GM19324 (cell line): ENCODE data around the gene SEMA6A.

Experiments
- ATAC-seq: cut with Tn5 transposase; IDR thresholded peaks from one replicate; pipeline ENCODE4 v1.9.1; 2021; ENCODE audit warnings: mild to moderate bottlenecking, moderate library complexity; ENCODE audit not compliant: unreplicated experiment, low FRiP score

The SEMA6A gene

GRCh38 chr5:116578676-116579075, 4.1 kb upstream of the SEMA6A start:
- ATAC-seq: no peak

GRCh38 chr5:116577064-116577788, 2.6 kb upstream of the SEMA6A start:
- peak; percentile 45 for ATAC-seq

DNA sequence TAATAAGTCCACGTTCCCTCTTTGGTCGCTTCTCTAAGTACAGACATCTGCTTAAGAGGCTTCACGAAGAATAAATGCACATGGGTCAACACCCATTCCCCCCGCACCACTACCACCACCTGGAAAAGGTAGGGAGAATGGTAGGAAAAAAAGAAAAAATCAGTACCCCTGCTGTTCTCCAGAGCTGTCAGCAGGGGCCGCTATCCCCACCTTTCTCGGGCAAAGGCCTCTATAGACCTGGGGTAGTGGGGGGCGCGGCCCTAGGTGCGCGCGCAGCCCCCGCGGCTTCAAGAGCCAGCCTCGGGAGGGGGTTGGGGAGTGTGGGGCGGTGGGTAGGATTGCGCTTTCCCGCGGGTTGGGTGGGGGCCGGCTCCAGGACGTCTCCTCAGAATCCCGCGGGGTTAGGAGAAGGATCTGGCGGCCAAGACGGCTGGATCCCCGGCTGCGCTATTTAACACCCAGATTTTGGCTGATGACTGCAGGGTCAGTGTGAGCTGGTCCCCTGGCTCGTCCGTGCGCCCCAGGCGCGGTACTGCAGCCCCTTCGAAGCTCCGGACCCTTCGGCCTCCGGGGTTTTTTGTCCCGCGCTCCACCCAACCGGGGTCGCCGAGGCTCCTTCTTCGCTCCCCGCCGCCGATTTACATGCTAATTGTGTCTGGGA, 1.6 kb upstream of the SEMA6A start:
- peak; percentile 40 for ATAC-seq

DNA sequence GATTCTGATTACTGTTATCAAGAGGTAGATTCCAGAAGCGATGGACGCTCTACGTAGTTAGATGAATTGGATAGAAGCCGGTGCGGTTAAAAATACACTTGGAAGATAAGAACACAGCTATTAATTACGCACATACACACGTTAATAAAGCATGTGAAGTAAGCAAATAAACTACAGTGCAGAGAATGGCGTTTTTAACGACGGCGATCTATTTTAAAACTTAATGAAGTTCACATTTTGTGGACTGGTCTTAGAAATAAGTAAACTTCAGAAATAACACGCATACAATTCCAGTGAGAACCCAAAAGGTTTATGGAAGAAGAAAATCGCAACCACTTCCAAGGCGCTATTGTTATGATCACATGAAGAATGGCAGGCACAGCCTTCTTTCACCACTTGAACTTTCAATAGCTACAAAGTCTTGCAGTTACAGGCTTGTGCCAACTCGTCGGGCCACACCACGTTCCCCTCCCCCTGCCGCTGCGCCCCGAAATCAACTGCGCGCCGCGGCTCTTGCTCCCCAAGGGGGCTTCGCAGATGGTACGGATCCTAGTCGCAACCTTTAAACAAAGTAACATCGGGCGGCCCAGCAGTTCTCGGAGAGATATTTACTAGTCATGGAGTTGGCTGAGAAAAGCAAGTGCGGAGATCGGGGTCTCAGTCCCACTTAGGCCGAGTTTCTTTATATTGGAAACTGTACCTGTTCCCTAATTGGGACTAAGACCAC, 866 bp upstream of the SEMA6A start:
- peak; percentile 1 for ATAC-seq

- no peak for ATAC-seq
These were observed 789 bp downstream of the SEMA6A start for GRCh38 chr5:116573702-116574366.

GRCh38 chr5:116573279-116573701, 1.3 kb downstream of the SEMA6A start:
- ATAC-seq: no peak

DNA sequence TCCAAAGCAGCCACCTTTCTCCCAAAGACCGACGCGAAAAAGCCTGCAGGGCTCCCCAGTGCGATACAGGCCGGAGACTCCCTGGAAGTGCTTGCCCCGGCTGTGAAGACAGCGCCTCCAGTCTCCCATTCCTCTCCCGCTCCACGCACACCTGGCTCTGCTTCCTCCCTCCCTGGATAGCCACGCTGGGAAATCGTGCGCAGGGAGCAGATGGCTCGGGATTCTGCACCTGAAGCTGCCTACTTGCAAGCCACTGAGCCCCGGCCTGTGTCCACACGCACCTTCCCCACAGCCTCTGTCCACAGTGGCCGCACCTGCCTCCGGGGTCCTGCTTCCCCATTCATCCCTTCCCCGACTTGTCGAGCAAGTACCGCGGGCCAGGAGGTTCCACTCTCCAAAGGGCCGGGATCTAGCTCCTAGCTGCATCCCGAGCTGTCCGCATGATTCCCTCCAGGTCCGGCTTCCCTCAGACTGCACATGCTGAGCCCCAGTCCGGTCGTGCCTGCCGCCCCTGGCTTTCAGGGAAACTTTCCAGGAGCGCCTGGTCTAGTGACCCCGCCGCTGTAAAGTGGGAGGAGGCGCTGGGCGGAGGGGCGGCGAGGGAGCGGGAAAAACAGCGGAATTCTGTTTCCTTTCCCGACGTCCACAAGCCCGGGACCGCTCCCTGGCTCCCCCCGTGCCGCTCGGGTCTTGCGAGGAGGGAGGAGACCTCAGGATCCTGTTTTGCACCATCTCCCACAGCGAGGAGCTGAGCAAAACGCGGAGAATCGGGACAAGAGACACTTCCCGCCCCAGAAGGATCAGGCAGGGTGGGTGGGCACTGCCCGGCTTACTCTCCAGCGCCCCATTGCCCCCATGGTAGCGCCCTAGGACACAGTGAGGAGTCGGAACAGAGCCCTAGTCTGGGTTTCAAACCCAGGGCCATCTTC, 2.0 kb downstream of the SEMA6A start:
- no peak for ATAC-seq

- ATAC-seq: no peak
These were observed 2.9 kb downstream of the SEMA6A start for GRCh38 chr5:116571568-116572349.

- ATAC-seq: no peak
These were observed 4.6 kb downstream of the SEMA6A start for GRCh38 chr5:116569999-116570398.

DNA sequence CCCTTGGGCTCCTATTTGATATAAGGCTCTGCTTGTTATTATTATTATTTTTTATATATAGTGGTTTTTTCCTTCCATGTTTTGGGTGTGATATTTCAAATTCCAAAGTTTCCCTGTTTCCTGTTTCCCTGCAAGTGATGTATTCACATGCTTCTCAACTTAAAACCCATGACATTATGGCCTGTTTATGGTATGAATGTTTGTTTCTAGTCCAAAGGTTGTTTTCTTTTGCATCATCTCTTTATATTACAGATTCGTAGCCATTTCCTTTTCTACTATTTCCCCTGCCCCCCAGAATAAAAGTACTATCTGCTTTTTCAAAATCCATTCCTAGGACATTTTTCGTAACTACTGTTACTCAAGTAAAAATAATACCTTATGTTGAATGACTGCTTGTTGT, 7.5 kb downstream of the SEMA6A start:
- no peak for ATAC-seq

DNA sequence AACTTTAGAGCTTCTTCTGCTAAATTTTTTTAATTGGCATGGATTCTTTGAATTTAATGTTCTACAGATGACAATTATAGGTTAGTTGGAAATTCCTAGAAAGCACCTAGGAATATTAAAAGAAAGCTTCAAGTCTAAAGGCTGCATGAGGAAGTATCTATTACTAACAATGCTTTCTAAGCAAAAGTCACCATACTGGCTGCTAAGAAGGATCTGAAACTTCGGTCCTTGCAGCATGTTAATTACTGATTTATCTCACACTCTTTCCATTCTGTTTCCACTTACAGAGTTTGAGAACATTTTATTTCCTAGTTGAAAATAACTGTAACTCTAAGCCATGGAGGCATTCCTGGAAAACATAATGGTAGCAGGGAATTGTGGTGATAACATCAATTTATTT, 8.4 kb downstream of the SEMA6A start:
- no peak for ATAC-seq

GRCh38 chr5:116564756-116565490, 9.7 kb downstream of the SEMA6A start:
- no peak for ATAC-seq

DNA sequence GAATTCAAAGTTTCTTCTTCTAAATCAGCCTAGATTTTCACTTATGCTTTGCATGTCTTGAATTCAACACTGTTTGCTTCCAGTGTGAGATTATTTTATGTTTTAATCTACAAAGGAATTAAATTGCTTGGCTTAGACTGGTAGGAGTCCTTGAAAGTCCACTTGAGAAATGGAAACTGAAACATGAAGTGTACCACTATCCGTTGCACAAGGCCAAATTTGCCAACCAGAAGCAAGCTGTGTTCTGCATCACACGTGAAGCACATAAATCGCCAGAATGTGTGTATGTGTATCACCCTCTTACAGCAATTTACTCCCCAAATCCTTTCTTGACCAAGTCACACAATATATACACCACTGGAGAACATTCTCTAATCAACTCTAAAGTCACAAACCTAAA, 10.3 kb downstream of the SEMA6A start:
- no peak for ATAC-seq

GRCh38 chr5:116563736-116564308, 10.8 kb downstream of the SEMA6A start:
- ATAC-seq: no peak

DNA sequence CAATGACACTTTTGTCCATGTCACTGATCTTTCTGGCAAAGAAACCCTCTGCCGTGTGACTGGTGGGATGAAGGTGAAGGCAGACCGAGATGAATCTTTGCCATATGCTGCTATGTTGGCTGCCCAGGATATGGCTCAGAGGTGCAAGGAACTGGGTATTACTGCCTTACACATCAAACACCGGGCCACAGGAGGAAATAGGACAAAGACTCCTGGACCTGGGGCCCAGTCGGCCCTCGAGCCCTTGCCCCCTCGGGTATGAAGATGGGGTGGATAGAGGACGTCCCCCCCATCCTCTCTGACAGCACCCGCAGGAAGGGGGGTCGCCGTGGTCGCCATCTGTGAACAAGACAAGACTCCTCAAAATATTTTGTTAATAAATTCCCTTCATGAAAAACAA, 12.0 kb downstream of the SEMA6A start:
- ATAC-seq: no peak

GRCh38 chr5:116561658-116562057, 13.0 kb downstream of the SEMA6A start:
- ATAC-seq: no peak

DNA sequence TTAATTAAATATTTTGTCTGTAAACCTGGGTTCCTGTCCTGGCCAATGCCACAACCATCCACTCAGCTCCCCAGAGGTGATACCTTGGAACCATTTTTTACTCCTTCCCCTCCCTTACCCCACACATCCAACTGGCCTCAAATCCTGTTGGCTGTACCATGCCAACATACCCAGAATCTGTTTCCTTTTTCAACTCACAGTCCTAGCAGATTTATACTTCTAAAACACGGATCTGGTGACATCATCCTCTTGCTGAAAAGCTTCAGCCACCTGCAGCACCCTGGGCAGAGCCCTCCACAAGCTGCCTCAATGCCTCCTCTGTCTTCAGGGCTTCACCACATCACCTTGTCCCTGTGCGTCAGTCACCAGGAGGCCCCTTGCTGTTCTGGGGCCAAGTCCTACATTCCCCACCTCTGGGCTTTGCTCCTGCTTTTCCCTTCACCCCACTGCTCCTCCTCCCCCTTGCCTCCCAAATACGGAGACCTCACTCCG, 14.9 kb downstream of the SEMA6A start:
- no peak for ATAC-seq

DNA sequence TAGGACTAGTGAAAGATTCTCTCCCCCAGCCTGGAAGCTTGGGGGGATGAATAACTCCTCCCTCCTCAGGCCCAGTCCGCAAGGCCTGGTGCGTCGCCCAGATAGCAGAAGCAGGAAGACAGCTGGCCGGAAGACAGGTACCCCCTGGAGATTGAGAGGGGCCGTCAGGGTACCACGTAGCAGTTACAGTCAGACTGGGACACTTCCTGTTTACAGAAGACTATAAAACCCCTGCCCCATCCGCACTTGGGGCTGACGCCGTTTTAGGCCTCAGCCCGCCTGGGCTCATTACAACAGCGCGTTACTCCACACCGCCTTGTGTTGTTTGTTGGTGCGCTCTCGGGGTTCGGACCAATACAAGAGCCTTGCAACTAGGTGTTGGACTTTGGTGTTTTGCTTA, 15.4 kb downstream of the SEMA6A start:
- ATAC-seq: no peak
